Measurements from ENCODE around the gene KATNA1. TPM values are rescaled to one million over a fixed set of nuclear protein-coding genes. Genes with fewer than 3 reads are reported as not detected.
"Not testable (repeated sequence)": the region's sequence is repeated elsewhere in the genome, so short reads cannot be mapped to it uniquely, and the experiment has no call there.

Gene KATNA1
- polyA plus RNA-seq (ENCODE audit: insufficient read length in 4 of 4) = 10 to 100 TPM; 23.3 to 33.9 (median 29.7) TPM

- DNase-seq (ENCODE audit: low read depth in 4 of 4, low spot score in 3 of 4) = peak; percentile 59 to 68 (median 63)
Observed at GRCh38 chr6:149648148-149649145, at the start of gene KATNA1. KATNA1 (minus strand) TSS chr6:149648714; CDS start chr6:149638547, 10,167 bp downstream.

- no peak for DNase-seq (ENCODE audit: low read depth in 4 of 4, low spot score in 3 of 4)
Observed at GRCh38 chr6:149698175-149698574, 49.7 kb upstream of the KATNA1 start.

DNA sequence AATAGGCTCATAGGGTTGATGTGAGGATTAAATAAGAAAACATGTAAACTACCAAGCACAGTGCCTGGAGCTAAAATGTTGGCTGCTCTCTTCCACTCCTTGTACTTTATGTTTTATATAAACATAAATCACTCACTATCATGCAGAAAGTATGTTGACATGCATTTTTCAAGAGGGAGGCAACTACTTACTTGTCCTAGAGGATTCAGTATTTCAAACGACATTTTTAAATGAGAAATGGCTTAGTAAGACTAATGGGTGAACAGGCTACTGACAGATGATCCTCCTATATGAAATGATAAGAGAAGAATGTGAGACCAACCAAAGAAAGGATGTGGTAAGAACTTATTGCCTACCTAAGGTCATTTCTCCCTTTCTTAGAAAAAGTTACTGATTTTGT is 48.4 kb upstream of the KATNA1 start:
- DNase-seq (ENCODE audit: low read depth in 4 of 4, low spot score in 3 of 4) = no peak

GRCh38 chr6:149694921-149695320 is 46.4 kb upstream of the KATNA1 start:
- no peak for DNase-seq (ENCODE audit: low read depth in 4 of 4, low spot score in 3 of 4)

- DNase-seq (ENCODE audit: low read depth in 4 of 4, low spot score in 3 of 4) = no peak
Observed at GRCh38 chr6:149691201-149691600, 42.7 kb upstream of the KATNA1 start.

DNA sequence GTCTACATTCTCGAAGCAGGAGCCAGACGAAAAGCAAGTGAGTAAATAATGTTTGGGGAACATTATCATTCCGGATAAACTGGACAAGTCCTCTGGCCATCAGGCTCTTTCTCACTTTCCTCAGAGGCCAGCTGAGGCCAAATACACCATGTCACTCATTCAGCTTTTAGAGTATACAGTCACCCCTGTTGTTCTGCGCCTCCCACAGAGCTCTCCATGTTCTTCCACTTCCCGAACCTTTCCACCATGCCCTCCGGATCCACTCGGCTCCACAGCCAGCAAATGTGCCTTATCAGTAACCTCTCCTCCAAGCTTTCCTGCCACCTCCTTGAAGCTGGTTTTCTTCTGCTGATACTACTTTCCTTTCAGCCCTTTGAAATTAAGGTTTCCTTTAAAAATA is 37.7 kb upstream of the KATNA1 start:
- no peak for DNase-seq (ENCODE audit: low read depth in 4 of 4, low spot score in 3 of 4)

- DNase-seq (ENCODE audit: low read depth in 4 of 4, low spot score in 3 of 4) = no peak
Observed at GRCh38 chr6:149683256-149683859, 34.8 kb upstream of the KATNA1 start.

GRCh38 chr6:149681845-149682244 is 33.3 kb upstream of the KATNA1 start:
- DNase-seq (ENCODE audit: low read depth in 4 of 4, low spot score in 3 of 4) = not testable (repeated sequence)

DNA sequence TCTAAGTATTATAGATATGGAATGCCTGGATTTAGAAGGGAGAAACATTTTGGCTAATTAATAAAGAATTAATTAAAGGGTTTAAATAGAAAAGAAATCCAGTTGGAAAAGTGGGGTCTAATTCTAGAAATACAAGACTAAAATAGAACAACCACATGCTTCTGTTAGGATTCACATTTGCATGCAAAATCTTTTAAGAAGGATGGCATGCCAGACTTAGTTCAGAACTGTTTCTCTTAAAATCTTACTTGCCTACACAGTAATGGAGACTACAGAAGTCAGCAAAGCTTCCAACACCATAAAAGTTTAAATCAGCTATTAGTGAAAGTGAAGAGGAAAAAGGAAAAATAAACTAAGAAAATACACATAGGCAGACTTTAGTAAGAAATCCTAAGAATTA is 32.7 kb upstream of the KATNA1 start:
- no peak for DNase-seq (ENCODE audit: low read depth in 4 of 4, low spot score in 3 of 4)

DNA sequence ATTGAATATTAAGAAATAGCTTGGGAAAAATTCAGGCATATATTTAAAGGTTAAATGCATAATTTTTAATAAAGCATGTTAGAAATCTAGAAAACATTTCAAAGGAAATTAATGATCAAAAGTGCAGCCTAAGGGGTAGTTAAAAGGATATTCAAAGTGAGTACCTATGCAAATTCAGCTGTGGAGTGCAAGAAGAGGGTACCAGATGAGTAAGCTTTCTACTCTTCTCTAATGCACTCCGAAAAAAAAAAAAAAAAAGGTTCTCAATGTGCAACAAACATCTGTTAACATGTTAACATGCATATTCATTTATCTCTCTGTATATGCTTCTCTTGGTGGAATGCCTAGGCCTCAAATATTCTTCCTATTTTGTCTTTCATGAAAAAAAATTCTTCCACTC is 32.0 kb upstream of the KATNA1 start:
- no peak for DNase-seq (ENCODE audit: low read depth in 4 of 4, low spot score in 3 of 4)

DNA sequence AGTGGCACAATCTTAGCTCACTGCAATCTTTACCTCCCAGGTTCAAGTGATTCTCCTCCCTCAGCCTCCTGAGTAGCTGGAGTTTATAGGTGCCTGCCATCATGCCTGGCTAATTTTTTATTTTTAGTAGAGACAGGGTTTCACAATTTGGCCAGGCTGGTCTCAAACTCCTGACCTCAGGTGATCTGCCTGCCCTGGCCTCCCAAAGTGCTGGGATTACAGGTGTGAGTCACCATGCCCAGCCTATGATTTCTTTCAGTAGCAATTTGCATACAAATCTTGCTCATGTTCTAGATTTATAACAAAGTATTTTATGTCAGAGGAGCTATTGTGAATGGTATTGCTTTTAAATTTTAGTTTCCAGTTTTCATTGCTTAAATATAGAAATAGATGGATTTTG is 23.8 kb upstream of the KATNA1 start:
- DNase-seq (ENCODE audit: low read depth in 4 of 4, low spot score in 3 of 4) = not testable (repeated sequence)

GRCh38 chr6:149660028-149660427 is 11.5 kb upstream of the KATNA1 start:
- no peak for DNase-seq (ENCODE audit: low read depth in 4 of 4, low spot score in 3 of 4)

GRCh38 chr6:149657441-149657840 is 8.9 kb upstream of the KATNA1 start:
- DNase-seq (ENCODE audit: low read depth in 4 of 4, low spot score in 3 of 4) = no peak

- DNase-seq (ENCODE audit: low read depth in 4 of 4, low spot score in 3 of 4) = no peak
Observed at GRCh38 chr6:149651056-149651455, 2.5 kb upstream of the KATNA1 start.

DNA sequence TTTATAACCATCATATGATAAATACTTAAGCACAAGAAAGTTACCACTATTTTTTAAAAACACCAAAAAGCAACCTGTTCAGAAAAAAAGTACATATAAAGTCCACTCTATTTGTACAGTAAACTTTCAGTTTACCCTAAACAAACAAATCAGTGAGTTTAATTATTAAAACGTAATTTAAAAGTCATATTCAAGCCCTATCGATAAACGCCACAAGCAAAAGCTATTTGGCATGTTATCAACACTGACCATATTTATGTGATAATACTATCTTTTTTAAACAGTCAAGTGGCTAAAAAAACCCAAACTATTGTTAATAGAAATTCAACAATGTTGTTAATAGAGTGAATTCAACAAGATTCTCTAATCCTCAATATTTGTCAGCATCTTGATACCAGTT is 1.9 kb downstream of the KATNA1 start:
- DNase-seq (ENCODE audit: low read depth in 4 of 4, low spot score in 3 of 4) = no peak

- DNase-seq (ENCODE audit: low read depth in 4 of 4, low spot score in 3 of 4) = no peak
Observed at GRCh38 chr6:149642829-149643580, 5.5 kb downstream of the KATNA1 start.

DNA sequence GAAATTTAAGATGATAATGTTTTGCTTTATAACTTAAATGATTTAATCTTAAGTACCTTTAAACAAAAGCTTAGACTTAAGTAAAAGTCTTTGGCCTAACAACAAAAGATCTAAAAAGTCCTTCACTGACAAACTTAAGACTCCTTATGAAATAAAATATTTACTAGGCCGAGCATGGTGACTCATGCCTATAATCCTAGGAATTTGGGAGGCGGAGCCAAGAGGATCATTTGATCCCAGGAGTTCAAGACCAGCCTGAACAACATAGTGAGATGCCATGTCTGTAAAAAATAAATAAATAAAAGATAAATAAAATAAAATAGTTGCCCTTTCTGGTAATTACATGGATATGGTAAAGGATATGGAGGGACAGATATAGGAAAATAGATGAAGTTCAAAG is 12.4 kb downstream of the KATNA1 start:
- DNase-seq (ENCODE audit: low read depth in 4 of 4, low spot score in 3 of 4) = no peak

DNA sequence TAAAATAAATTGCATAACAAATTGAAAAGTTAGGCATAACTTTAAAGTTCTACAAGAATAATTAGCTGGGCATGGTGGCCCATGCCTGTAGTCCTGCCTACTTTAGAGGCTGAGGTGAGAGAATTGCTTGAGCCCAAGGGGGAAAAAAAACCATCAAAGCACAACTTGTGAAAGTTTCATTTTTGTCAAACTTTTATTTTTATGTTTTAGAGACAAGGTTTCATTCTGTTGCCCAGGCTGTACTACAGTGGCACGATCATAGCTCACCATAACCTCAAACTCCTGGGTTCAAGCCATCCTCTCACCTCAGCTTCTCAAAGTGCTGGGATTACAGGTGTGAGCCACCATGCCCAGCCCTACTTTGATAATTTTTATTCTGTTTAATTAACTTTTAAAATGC is 14.2 kb downstream of the KATNA1 start:
- no peak for DNase-seq (ENCODE audit: low read depth in 4 of 4, low spot score in 3 of 4)

DNA sequence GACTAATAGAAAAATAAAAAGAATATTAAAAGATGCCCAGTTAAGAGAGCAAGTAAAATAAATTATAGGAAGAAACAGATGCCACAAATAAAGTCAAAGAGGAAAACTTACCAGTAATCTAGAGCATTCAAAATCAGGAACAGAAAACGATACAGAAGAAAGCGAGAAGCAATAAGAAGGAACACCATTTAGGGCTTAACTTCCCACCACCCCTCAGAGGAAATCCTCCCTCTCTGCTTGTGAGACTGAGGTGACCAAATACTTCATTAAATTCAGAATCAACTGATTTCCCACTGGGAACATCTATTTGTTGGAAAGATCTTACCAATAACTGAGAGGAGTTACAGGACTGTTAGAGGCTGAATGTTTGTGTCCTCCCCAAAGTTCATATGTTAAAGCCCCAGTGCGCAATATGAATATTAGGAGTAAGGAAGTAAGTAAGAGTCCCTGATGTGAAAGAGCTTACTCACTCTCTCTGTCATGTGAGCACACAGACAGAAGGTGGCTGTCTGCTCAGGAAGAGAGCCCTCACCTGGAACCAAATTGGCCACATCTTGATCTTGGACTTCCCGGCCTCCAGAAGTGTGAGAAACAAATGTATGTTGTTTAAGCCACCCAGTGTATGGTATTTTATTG is 19.5 kb downstream of the KATNA1 start:
- DNase-seq (ENCODE audit: low read depth in 4 of 4, low spot score in 3 of 4) = no peak

- no peak for DNase-seq (ENCODE audit: low read depth in 4 of 4, low spot score in 3 of 4)
Observed at GRCh38 chr6:149627672-149628071, 20.8 kb downstream of the KATNA1 start.

GRCh38 chr6:149615805-149616204 is 32.7 kb downstream of the KATNA1 start:
- no peak for DNase-seq (ENCODE audit: low read depth in 4 of 4, low spot score in 3 of 4)

Measured in left renal pelvis (tissue), 4 donors.